GM21825 (cell line): Measurements from ENCODE around the gene ACTR5.

ENCODE experiments used
- ATAC-seq: cut with Tn5 transposase; IDR thresholded peaks from one replicate; pipeline ENCODE4 v1.9.1; 2021; ENCODE audit warnings: mild to moderate bottlenecking, moderate library complexity; ENCODE audit not compliant: unreplicated experiment

Gene ACTR5

GRCh38 chr20:38728911-38729642 is 19.2 kb upstream of the ACTR5 start:
- ATAC-seq, result no peak

- no peak for ATAC-seq
These were observed 18.5 kb upstream of the ACTR5 start for GRCh38 chr20:38729767-38730166.

- ATAC-seq, result no peak
These were observed 17.9 kb upstream of the ACTR5 start for GRCh38 chr20:38730167-38730988.

GRCh38 chr20:38730989-38731737 is 17.1 kb upstream of the ACTR5 start:
- ATAC-seq, result no peak

GRCh38 chr20:38731738-38732113 is 16.5 kb upstream of the ACTR5 start:
- no peak for ATAC-seq

GRCh38 chr20:38732981-38733380 is 15.3 kb upstream of the ACTR5 start:
- no peak for ATAC-seq

- no peak for ATAC-seq
These were observed 13.1 kb upstream of the ACTR5 start for GRCh38 chr20:38735172-38735571.

GRCh38 chr20:38737887-38738286 is 10.4 kb upstream of the ACTR5 start:
- ATAC-seq, result no peak

GRCh38 chr20:38745757-38746156 is 2.5 kb upstream of the ACTR5 start:
- no peak for ATAC-seq

GRCh38 chr20:38747495-38748096 is 664 bp upstream of the ACTR5 start:
- no peak for ATAC-seq

- ATAC-seq, result peak; percentile 24
These were observed 545 bp downstream of the ACTR5 start for GRCh38 chr20:38748861-38749149.

- ATAC-seq, result no peak
These were observed 3.2 kb downstream of the ACTR5 start for GRCh38 chr20:38751360-38751976.

GRCh38 chr20:38752029-38752428 is 3.8 kb downstream of the ACTR5 start:
- ATAC-seq, result no peak

GRCh38 chr20:38754924-38755323 is 6.7 kb downstream of the ACTR5 start:
- no peak for ATAC-seq

GRCh38 chr20:38755324-38755910 is 7.2 kb downstream of the ACTR5 start:
- ATAC-seq, result no peak

GRCh38 chr20:38757145-38757775 is 9.0 kb downstream of the ACTR5 start:
- no peak for ATAC-seq

- ATAC-seq, result no peak
These were observed 10.8 kb downstream of the ACTR5 start for GRCh38 chr20:38759106-38759505.

GRCh38 chr20:38760978-38761377 is 12.7 kb downstream of the ACTR5 start:
- ATAC-seq, result no peak

- ATAC-seq, result no peak
These were observed 13.9 kb downstream of the ACTR5 start for GRCh38 chr20:38762174-38762573.

- ATAC-seq, result no peak
These were observed 15.4 kb downstream of the ACTR5 start for GRCh38 chr20:38763616-38764015.
